GM23338 (cell line): Measurements from ENCODE around the gene BIRC3. TPM values are rescaled to one million over a fixed set of nuclear protein-coding genes. Genes with fewer than 3 reads are reported as not detected.

Experiments
- ATAC-seq: fragments of 200-7000 bp; cut with Tn5 transposase; 3 replicates; pipeline ENCODE4 v1.9.1; 2020
- DNase-seq: peaks from one replicate; pipeline ENCODE4 v3.0.0-alpha.2; 2015; ENCODE audit warnings: low spot score
- H2AFZ ChIP-seq: fragments of 200-600 bp; sonication (generic); 2 replicates; pipeline ENCODE4 v1.8.0; 2016; ENCODE audit warnings: antibody characterized with exemption, mild to moderate bottlenecking, moderate library complexity
- H3F3A ChIP-seq: fragments of 200-600 bp; sonication (generic); replicated peaks from 2 replicates; pipeline ENCODE4 v1.8.0; 2017; ENCODE audit warnings: antibody characterized with exemption, mixed run types, low read depth
- H3K27ac ChIP-seq: fragments of 200-600 bp; sonication (generic); 2 replicates; pipeline ENCODE4 v1.6.1; 2016; ENCODE audit warnings: low read depth
- H3K27me3 ChIP-seq: fragments of 200-600 bp; sonication (generic); 2 replicates; pipeline ENCODE4 v1.8.0; 2016; ENCODE audit warnings: mild to moderate bottlenecking, mixed run types, moderate library complexity; ENCODE audit not compliant: insufficient read depth
- H3K36me3 ChIP-seq: fragments of 200-600 bp; sonication (generic); 2 replicates; pipeline ENCODE4 v1.8.0; 2016; ENCODE audit warnings: mild to moderate bottlenecking; ENCODE audit not compliant: insufficient read depth
- H3K4me1 ChIP-seq: fragments of 200-600 bp; sonication (generic); 2 replicates; pipeline ENCODE4 v1.8.0; 2016; ENCODE audit warnings: mild to moderate bottlenecking, moderate library complexity; ENCODE audit not compliant: insufficient read depth
- H3K4me2 ChIP-seq: fragments of 200-600 bp; sonication (generic); 2 replicates; pipeline ENCODE4 v1.7.1; 2017; ENCODE audit warnings: mixed run types
- H3K4me3 ChIP-seq: fragments of 200-600 bp; sonication (generic); 2 replicates; pipeline ENCODE4 v1.6.1; 2016; ENCODE audit warnings: mixed run types
- H3K79me2 ChIP-seq: fragments of 200-600 bp; sonication (generic); replicated peaks from 2 replicates; pipeline ENCODE4 v1.8.0; 2017; ENCODE audit warnings: mild to moderate bottlenecking; ENCODE audit not compliant: insufficient read depth
- H3K9me2 ChIP-seq: fragments of 200-600 bp; sonication (generic); 2 replicates; pipeline ENCODE4 v1.8.0; 2017; ENCODE audit not compliant: insufficient read depth
- H4K20me1 ChIP-seq: fragments of 200-600 bp; sonication (generic); replicated peaks from 2 replicates; pipeline ENCODE4 v1.8.0; 2017; ENCODE audit warnings: mild to moderate bottlenecking; ENCODE audit not compliant: insufficient read depth
- H3K27ac Mint-ChIP-seq: 2 replicates; pipeline ENCODE4 v1.8.0; 2020; ENCODE audit warnings: inconsistent platforms, mild to moderate bottlenecking, moderate library complexity, mixed read lengths
- H3K27me3 Mint-ChIP-seq: 3 replicates; pipeline ENCODE4 v1.8.0; 2022; ENCODE audit warnings: low read depth, mild to moderate bottlenecking, moderate library complexity, mixed read lengths, inconsistent platforms; ENCODE audit not compliant: insufficient read depth, poor library complexity
- H3K36me3 Mint-ChIP-seq: 3 replicates; pipeline ENCODE4 v1.8.0; 2021; ENCODE audit warnings: low read depth, mild to moderate bottlenecking, inconsistent platforms, moderate library complexity, mixed read lengths
- H3K4me1 Mint-ChIP-seq: 3 replicates; pipeline ENCODE4 v1.8.0; 2020; ENCODE audit warnings: mild to moderate bottlenecking, inconsistent platforms, mixed read lengths
- H3K4me3 Mint-ChIP-seq: 3 replicates; pipeline ENCODE4 v1.8.0; 2021; ENCODE audit warnings: moderate library complexity, mild to moderate bottlenecking, inconsistent platforms, mixed read lengths
- H3K9me3 Mint-ChIP-seq: 3 replicates; pipeline ENCODE4 v1.8.0; 2020; ENCODE audit warnings: moderate library complexity, mild to moderate bottlenecking, inconsistent platforms, mixed read lengths
- NANOG ChIP-seq: IDR thresholded peaks from 2 replicates; pipeline ENCODE4 v1.6.1; 2016; ENCODE audit warnings: antibody characterized with exemption, borderline replicate concordance
- POLR2AphosphoS5 ChIP-seq: IDR thresholded peaks from 2 replicates; pipeline ENCODE4 v1.6.1; 2016; ENCODE audit warnings: antibody characterized with exemption, low read depth
- polyA plus RNA-seq: library from polyadenylated mRNA; unstranded; fragments of >200 nt; fragmentation: Nextera tagmentation; extraction: Ambion mirVana; gene quantifications from 2 replicates; pipeline ENCODE4 v1.2.1, GENCODE V29; 2016
- total RNA-seq: library from RNA; depleted of rRNA; stranded (reverse); fragments of >200 nt; shearing (Covaris generic); gene quantifications from 2 replicates; pipeline ENCODE4 v1.2.3, GENCODE V29; 2014
- TF ChIP-seq, protein P1 (sequence below): IDR thresholded peaks from 2 replicates; pipeline ENCODE4 v1.6.1; 2016; ENCODE audit warnings: antibody characterized with exemption
- TF ChIP-seq, protein P2 (sequence below): fragments of 250-450 bp; sonication (Bioruptor Pico); IDR thresholded peaks from 2 replicates; pipeline ENCODE4 v1.5.0; 2020; ENCODE audit warnings: mild to moderate bottlenecking, moderate library complexity
- TF ChIP-seq, protein P3 (sequence below), 2 experiments: fragments of 200-600 bp in 1 of 2; sonication (generic) in 1 of 2; conservative IDR thresholded peaks; 2 replicates each; pipeline versions ENCODE4 v1.5.1 to v1.6.1; 2016 to 2017; ENCODE audit warnings: antibody characterized with exemption in 2 of 2, low read depth in 2 of 2, mild to moderate bottlenecking in 2 of 2, moderate library complexity in 1 of 2

BIRC3 gene
- total and polyA plus RNA-seq, 2 experiments from 2014 or later, result 0.03 TPM; not detected in 1

DNA sequence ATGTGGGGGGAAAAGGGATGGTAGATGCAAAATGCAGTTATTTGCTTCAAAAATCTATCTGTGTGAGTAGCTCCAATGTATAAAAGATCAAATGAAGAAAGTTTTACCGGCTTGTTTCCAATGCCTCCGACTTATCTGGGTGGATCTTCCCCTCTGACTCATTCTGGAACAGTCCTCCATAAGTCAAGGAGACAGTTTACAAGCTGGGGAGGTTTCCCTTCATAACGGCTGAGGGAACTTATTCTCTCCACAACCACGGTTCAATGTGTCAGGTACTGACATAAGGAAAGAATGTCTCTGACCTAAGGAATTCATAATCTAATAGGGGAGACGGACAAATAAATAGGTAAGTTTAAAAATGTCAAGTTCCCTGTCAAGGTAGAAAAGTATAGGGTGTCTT lies 49.7 kb upstream of the BIRC3 start:
- no peak for DNase-seq
- H3F3A ChIP-seq, result no peaks in the 10 kb centered on the region; the same call in 1 of the 2 replicates
- peak overlapping the region; percentile 64 for H3K4me3 Mint-ChIP-seq
- H4K20me1 ChIP-seq, result no peaks in the 10 kb centered on the region
- peak overlapping the region; percentile 63 for H3K4me3 ChIP-seq
- H3K4me2 ChIP-seq, result peak overlapping the region; percentile 91
- no peak overlapping the region for H3K27ac ChIP-seq
- H3K27me3 Mint-ChIP-seq, result peaks cover 10% of the 10 kb centered on the region
- no peaks in the 10 kb centered on the region for H3K9me2 ChIP-seq
- H3K27ac Mint-ChIP-seq, result peak overlapping the region; percentile 54; the same call in 1 of the 2 replicates
- H3K36me3 Mint-ChIP-seq, result no peaks in the 10 kb centered on the region
- H3K27me3 ChIP-seq, result 0 out of 2 replicates have a peak, but pooled peaks cover 3% of the 10 kb centered on the region
- H3K4me1 Mint-ChIP-seq, result peaks cover 27% of the 10 kb centered on the region
- H3K79me2 ChIP-seq, result no peaks in the 10 kb centered on the region
- peaks cover 26% of the 10 kb centered on the region for H3K4me1 ChIP-seq
- ATAC-seq, result no peak
- H2AFZ ChIP-seq, result peak overlapping the region; percentile 84; the same call in 1 of the 2 replicates
- H3K36me3 ChIP-seq, result no peaks in the 10 kb centered on the region
- TF ChIP-seq, protein P1, sequence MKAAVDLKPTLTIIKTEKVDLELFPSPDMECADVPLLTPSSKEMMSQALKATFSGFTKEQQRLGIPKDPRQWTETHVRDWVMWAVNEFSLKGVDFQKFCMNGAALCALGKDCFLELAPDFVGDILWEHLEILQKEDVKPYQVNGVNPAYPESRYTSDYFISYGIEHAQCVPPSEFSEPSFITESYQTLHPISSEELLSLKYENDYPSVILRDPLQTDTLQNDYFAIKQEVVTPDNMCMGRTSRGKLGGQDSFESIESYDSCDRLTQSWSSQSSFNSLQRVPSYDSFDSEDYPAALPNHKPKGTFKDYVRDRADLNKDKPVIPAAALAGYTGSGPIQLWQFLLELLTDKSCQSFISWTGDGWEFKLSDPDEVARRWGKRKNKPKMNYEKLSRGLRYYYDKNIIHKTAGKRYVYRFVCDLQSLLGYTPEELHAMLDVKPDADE, result no peak
- H3K9me3 Mint-ChIP-seq, result no peaks in the 10 kb centered on the region

DNA sequence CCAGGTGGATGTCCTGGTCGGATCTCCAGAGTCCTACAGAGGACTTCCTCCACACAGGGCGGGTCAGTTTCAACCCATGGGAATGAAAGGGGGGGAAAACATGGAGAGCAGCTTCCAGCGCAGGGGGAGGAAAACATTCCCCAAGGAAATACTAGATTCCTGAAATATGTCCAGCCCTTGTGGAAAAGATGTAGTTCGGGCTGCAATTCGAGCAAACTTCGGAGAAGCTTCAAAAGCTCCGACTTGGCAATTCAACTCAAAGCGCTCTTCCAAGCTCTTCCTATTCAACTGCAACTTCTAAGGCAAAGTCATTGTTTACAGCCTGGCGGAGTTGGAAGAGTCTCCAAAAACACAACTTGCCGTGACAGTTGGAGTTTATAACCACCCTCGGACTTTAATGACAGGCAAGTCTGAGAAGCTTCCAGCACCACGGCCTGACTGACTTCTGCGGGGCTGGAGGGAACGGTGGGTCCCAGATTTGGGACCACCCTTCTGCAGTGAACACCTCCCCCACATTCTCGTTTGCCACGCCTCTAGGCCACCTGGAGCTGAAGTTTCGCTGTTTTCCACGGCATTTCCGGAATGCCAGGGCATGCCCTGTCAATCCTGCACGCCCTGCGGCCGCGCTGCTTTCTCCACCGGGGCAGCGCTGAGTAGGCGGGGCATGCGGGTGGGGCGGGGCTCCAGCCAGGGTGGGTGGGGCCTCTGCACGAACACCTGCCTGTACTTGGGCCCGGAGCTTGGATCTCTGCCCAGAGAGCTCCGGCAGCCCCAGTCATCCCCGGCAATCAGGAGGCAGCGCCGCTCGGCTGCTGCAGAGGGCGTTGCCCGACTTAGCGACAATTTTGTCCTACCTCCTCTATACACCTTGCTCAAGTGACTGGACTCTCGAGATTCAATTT lies 49.0 kb upstream of the BIRC3 start:
- Histone ChIP-seq H2AFZ (peak overlapping the region; percentile 84), H3K79me2 (no peaks in the 10 kb centered on the region), H3F3A (no peaks in the 10 kb centered on the region; the same call in 1 of the 2 replicates), H3K4me3 (peak overlapping the region; percentile 63), H3K4me1 (peaks cover 26% of the 10 kb centered on the region), H3K9me2 (no peaks in the 10 kb centered on the region), H3K27me3 (0 out of 2 replicates have a peak, but pooled peaks cover 3% of the 10 kb centered on the region), H4K20me1 (no peaks in the 10 kb centered on the region), H3K27ac (peak overlapping the region; percentile 80), H3K36me3 (no peaks in the 10 kb centered on the region), H3K4me2 (peak overlapping the region; percentile 91)
- no peaks in the 10 kb centered on the region for H3K36me3 Mint-ChIP-seq
- peak; percentile 98 for ATAC-seq
- peak overlapping the region; percentile 54; the same call in 1 of the 2 replicates for H3K27ac Mint-ChIP-seq
- peaks cover 27% of the 10 kb centered on the region for H3K4me1 Mint-ChIP-seq
- H3K9me3 Mint-ChIP-seq, result no peaks in the 10 kb centered on the region
- peaks cover 10% of the 10 kb centered on the region for H3K27me3 Mint-ChIP-seq
- peak overlapping the region; percentile 64 for H3K4me3 Mint-ChIP-seq
- peak; percentile 93 for DNase-seq
- TF ChIP-seq, protein P2, sequence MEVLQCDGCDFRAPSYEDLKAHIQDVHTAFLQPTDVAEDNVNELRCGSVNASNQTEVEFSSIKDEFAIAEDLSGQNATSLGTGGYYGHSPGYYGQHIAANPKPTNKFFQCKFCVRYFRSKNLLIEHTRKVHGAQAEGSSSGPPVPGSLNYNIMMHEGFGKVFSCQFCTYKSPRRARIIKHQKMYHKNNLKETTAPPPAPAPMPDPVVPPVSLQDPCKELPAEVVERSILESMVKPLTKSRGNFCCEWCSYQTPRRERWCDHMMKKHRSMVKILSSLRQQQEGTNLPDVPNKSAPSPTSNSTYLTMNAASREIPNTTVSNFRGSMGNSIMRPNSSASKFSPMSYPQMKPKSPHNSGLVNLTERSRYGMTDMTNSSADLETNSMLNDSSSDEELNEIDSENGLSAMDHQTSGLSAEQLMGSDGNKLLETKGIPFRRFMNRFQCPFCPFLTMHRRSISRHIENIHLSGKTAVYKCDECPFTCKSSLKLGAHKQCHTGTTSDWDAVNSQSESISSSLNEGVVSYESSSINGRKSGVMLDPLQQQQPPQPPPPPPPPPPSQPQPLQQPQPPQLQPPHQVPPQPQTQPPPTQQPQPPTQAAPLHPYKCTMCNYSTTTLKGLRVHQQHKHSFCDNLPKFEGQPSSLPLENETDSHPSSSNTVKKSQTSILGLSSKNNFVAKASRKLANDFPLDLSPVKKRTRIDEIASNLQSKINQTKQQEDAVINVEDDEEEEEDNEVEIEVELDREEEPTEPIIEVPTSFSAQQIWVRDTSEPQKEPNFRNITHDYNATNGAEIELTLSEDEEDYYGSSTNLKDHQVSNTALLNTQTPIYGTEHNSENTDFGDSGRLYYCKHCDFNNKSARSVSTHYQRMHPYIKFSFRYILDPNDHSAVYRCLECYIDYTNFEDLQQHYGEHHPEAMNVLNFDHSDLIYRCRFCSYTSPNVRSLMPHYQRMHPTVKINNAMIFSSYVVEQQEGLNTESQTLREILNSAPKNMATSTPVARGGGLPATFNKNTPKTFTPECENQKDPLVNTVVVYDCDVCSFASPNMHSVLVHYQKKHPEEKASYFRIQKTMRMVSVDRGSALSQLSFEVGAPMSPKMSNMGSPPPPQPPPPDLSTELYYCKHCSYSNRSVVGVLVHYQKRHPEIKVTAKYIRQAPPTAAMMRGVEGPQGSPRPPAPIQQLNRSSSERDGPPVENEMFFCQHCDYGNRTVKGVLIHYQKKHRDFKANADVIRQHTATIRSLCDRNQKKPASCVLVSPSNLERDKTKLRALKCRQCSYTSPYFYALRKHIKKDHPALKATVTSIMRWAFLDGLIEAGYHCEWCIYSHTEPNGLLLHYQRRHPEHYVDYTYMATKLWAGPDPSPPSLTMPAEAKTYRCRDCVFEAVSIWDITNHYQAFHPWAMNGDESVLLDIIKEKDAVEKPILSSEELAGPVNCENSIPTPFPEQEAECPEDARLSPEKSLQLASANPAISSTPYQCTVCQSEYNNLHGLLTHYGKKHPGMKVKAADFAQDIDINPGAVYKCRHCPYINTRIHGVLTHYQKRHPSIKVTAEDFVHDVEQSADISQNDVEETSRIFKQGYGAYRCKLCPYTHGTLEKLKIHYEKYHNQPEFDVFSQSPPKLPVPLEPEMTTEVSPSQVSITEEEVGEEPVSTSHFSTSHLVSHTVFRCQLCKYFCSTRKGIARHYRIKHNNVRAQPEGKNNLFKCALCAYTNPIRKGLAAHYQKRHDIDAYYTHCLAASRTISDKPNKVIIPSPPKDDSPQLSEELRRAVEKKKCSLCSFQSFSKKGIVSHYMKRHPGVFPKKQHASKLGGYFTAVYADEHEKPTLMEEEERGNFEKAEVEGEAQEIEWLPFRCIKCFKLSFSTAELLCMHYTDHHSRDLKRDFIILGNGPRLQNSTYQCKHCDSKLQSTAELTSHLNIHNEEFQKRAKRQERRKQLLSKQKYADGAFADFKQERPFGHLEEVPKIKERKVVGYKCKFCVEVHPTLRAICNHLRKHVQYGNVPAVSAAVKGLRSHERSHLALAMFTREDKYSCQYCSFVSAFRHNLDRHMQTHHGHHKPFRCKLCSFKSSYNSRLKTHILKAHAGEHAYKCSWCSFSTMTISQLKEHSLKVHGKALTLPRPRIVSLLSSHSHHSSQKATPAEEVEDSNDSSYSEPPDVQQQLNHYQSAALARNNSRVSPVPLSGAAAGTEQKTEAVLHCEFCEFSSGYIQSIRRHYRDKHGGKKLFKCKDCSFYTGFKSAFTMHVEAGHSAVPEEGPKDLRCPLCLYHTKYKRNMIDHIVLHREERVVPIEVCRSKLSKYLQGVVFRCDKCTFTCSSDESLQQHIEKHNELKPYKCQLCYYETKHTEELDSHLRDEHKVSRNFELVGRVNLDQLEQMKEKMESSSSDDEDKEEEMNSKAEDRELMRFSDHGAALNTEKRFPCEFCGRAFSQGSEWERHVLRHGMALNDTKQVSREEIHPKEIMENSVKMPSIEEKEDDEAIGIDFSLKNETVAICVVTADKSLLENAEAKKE (CRISPR knock-in tag), result no peak
- TF ChIP-seq, protein P3, sequence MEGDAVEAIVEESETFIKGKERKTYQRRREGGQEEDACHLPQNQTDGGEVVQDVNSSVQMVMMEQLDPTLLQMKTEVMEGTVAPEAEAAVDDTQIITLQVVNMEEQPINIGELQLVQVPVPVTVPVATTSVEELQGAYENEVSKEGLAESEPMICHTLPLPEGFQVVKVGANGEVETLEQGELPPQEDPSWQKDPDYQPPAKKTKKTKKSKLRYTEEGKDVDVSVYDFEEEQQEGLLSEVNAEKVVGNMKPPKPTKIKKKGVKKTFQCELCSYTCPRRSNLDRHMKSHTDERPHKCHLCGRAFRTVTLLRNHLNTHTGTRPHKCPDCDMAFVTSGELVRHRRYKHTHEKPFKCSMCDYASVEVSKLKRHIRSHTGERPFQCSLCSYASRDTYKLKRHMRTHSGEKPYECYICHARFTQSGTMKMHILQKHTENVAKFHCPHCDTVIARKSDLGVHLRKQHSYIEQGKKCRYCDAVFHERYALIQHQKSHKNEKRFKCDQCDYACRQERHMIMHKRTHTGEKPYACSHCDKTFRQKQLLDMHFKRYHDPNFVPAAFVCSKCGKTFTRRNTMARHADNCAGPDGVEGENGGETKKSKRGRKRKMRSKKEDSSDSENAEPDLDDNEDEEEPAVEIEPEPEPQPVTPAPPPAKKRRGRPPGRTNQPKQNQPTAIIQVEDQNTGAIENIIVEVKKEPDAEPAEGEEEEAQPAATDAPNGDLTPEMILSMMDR (conservative IDR thresholded peaks at IDR 0.05; ENCODE audit: low read depth in 2 of 2), result peak; percentile 57 to 76
- TF ChIP-seq, protein P1, result 0 out of 2 replicates have a peak, but pooled peaks have one; percentile 9
- TF ChIP-seq NANOG, result no peak
- peak; percentile 39; the same call in 1 of the 2 replicates for TF ChIP-seq POLR2AphosphoS5
